ENCODE data around the gene SNX24. TPM values are rescaled to one million over a fixed set of nuclear protein-coding genes. Genes with fewer than 3 reads are reported as not detected.

Gene SNX24
- total and polyA plus RNA-seq, 4 donors = 6.3 to 10.1 (median 9.1) TPM

DNA sequence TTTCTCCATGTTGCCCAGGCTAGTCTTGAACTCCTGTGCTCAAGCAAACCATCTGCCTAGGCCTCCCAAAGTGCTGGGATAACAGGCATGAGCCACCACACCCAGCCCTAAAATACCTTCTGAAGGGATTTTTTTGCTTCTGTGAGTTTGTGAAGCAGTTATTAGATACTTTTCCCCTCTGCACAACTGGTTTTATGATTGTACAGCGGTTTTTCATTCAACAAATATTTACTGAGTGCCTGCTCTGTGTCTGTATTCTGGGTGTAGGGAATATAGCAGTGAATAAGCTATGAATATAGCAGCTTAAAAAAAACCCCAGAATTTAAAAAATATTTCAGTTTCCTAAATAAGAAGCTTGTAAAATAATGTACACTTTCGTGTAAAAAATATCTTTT lies 2.3 kb downstream of the SNX24 start:
- WGBS = 90% methylated on average over 2 of the region's 2 CpGs
- H3K4me3 ChIP-seq (ENCODE audit: low read depth in 1 of 3, low read length in 3 of 3) = no peak overlapping the region
- no peak overlapping the region for H3K27ac ChIP-seq (ENCODE audit: low read depth in 1 of 2, low read length in 2 of 2)
- no peaks in the 10 kb centered on the region for H3K9me3 ChIP-seq (ENCODE audit: control insufficient read depth in 4 of 4, low read length in 3 of 4)
- no peak overlapping the region for H3K9ac ChIP-seq (ENCODE audit: low read depth in 1 of 2, low read length in 2 of 2)
- peaks cover 0 to 14% (median 7%) of the 10 kb centered on the region in 4 donors for H3K4me1 ChIP-seq (ENCODE audit: control insufficient read depth in 4 of 4, insufficient read depth in 4 of 4, low read length in 3 of 4)
- no peak for DNase-seq (ENCODE audit: low spot score)
- no peak for TF ChIP-seq YY1 (IDR thresholded peaks at IDR 0.05)
- no peak for TF ChIP-seq TAF1 (conservative IDR thresholded peaks at IDR 0.05)
- no peak for TF ChIP-seq HNF4G (IDR thresholded peaks at IDR 0.05)
- TF ChIP-seq, protein P1, sequence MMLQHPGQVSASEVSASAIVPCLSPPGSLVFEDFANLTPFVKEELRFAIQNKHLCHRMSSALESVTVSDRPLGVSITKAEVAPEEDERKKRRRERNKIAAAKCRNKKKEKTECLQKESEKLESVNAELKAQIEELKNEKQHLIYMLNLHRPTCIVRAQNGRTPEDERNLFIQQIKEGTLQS (IDR thresholded peaks at IDR 0.05) = no peak
- TF ChIP-seq RXRA (IDR thresholded peaks at IDR 0.05) = no peak
- TF ChIP-seq, protein P2, sequence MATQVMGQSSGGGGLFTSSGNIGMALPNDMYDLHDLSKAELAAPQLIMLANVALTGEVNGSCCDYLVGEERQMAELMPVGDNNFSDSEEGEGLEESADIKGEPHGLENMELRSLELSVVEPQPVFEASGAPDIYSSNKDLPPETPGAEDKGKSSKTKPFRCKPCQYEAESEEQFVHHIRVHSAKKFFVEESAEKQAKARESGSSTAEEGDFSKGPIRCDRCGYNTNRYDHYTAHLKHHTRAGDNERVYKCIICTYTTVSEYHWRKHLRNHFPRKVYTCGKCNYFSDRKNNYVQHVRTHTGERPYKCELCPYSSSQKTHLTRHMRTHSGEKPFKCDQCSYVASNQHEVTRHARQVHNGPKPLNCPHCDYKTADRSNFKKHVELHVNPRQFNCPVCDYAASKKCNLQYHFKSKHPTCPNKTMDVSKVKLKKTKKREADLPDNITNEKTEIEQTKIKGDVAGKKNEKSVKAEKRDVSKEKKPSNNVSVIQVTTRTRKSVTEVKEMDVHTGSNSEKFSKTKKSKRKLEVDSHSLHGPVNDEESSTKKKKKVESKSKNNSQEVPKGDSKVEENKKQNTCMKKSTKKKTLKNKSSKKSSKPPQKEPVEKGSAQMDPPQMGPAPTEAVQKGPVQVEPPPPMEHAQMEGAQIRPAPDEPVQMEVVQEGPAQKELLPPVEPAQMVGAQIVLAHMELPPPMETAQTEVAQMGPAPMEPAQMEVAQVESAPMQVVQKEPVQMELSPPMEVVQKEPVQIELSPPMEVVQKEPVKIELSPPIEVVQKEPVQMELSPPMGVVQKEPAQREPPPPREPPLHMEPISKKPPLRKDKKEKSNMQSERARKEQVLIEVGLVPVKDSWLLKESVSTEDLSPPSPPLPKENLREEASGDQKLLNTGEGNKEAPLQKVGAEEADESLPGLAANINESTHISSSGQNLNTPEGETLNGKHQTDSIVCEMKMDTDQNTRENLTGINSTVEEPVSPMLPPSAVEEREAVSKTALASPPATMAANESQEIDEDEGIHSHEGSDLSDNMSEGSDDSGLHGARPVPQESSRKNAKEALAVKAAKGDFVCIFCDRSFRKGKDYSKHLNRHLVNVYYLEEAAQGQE (IDR thresholded peaks at IDR 0.05) = no peak
- TF ChIP-seq FOXA2 (IDR thresholded peaks at IDR 0.05) = no peak
- TF ChIP-seq, protein P3, sequence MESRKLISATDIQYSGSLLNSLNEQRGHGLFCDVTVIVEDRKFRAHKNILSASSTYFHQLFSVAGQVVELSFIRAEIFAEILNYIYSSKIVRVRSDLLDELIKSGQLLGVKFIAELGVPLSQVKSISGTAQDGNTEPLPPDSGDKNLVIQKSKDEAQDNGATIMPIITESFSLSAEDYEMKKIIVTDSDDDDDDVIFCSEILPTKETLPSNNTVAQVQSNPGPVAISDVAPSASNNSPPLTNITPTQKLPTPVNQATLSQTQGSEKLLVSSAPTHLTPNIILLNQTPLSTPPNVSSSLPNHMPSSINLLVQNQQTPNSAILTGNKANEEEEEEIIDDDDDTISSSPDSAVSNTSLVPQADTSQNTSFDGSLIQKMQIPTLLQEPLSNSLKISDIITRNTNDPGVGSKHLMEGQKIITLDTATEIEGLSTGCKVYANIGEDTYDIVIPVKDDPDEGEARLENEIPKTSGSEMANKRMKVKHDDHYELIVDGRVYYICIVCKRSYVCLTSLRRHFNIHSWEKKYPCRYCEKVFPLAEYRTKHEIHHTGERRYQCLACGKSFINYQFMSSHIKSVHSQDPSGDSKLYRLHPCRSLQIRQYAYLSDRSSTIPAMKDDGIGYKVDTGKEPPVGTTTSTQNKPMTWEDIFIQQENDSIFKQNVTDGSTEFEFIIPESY (IDR thresholded peaks at IDR 0.05) = no peak
- TF ChIP-seq GABPA (IDR thresholded peaks at IDR 0.05 in 1 of 2, conservative IDR thresholded peaks at IDR 0.05 in 1 of 2) = no peak
- no peak for TF ChIP-seq HNF4A (conservative IDR thresholded peaks at IDR 0.05)
- TF ChIP-seq, protein P4, sequence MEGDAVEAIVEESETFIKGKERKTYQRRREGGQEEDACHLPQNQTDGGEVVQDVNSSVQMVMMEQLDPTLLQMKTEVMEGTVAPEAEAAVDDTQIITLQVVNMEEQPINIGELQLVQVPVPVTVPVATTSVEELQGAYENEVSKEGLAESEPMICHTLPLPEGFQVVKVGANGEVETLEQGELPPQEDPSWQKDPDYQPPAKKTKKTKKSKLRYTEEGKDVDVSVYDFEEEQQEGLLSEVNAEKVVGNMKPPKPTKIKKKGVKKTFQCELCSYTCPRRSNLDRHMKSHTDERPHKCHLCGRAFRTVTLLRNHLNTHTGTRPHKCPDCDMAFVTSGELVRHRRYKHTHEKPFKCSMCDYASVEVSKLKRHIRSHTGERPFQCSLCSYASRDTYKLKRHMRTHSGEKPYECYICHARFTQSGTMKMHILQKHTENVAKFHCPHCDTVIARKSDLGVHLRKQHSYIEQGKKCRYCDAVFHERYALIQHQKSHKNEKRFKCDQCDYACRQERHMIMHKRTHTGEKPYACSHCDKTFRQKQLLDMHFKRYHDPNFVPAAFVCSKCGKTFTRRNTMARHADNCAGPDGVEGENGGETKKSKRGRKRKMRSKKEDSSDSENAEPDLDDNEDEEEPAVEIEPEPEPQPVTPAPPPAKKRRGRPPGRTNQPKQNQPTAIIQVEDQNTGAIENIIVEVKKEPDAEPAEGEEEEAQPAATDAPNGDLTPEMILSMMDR (IDR thresholded peaks at IDR 0.05; ENCODE audit: low read depth, low read length, missing input control) = no peak
- TF ChIP-seq, protein P5, sequence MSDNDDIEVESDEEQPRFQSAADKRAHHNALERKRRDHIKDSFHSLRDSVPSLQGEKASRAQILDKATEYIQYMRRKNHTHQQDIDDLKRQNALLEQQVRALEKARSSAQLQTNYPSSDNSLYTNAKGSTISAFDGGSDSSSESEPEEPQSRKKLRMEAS (IDR thresholded peaks at IDR 0.05) = no peak
- no peak for TF ChIP-seq JUND (IDR thresholded peaks at IDR 0.05)
- H3K27me3 ChIP-seq (ENCODE audit: control insufficient read depth in 4 of 4, insufficient read depth in 4 of 4, low read length in 3 of 4) = no peaks in the 10 kb centered on the region
- no peaks in the 10 kb centered on the region for H3K36me3 ChIP-seq (ENCODE audit: control insufficient read depth in 4 of 4, insufficient read depth in 3 of 4, low read depth in 1 of 4, low read length in 3 of 4)

DNA sequence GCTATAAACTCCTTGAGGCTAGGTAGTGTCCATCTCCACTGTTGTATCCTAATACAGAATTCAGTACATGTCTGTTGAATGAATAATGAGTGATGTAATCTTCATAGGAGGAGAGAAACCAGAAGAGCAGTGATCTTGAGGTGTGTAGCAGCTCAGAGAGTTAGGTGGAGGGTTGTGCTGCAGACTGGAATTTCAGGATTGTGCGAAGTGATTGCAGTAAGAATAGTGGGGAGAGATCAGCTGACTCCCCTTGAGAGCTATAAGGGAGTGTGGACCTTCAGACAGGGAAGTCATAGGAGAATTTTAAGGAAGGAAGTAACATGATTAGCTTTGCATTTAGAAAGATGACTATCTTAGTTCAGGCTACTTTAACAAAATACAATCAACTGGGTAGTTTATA lies 4.4 kb downstream of the SNX24 start:
- no peak overlapping the region for H3K4me3 ChIP-seq (ENCODE audit: low read depth in 1 of 3, low read length in 3 of 3)
- TF ChIP-seq YY1 (IDR thresholded peaks at IDR 0.05) (no peak), TAF1 (conservative IDR thresholded peaks at IDR 0.05) (no peak), FOXA2 (IDR thresholded peaks at IDR 0.05) (no peak), SP1 (IDR thresholded peaks at IDR 0.05) (no peak), RAD21 (IDR thresholded peaks at IDR 0.05) (no peak), FOXA1 (IDR thresholded peaks at IDR 0.05) (no peak), HNF4A (conservative IDR thresholded peaks at IDR 0.05) (no peak), GABPA (IDR thresholded peaks at IDR 0.05 in 1 of 2, conservative IDR thresholded peaks at IDR 0.05 in 1 of 2) (no peak)
- TF ChIP-seq, protein P5 (IDR thresholded peaks at IDR 0.05) = no peak
- TF ChIP-seq, protein P4 (IDR thresholded peaks at IDR 0.05; ENCODE audit: low read depth, low read length, missing input control) = no peak
- TF ChIP-seq, protein P1 (IDR thresholded peaks at IDR 0.05) = no peak
- TF ChIP-seq, protein P3 (IDR thresholded peaks at IDR 0.05) = no peak
- no peak for DNase-seq (ENCODE audit: low spot score)
- no peak overlapping the region for H3K27ac ChIP-seq (ENCODE audit: low read depth in 1 of 2, low read length in 2 of 2)
- no peaks in the 10 kb centered on the region for H3K36me3 ChIP-seq (ENCODE audit: control insufficient read depth in 4 of 4, insufficient read depth in 3 of 4, low read depth in 1 of 4, low read length in 3 of 4)
- H3K4me1 ChIP-seq (ENCODE audit: control insufficient read depth in 4 of 4, insufficient read depth in 4 of 4, low read length in 3 of 4) = peaks cover 0 to 7% (median 4%) of the 10 kb centered on the region in 4 donors
- no peak overlapping the region for H3K9ac ChIP-seq (ENCODE audit: low read depth in 1 of 2, low read length in 2 of 2)
- H3K9me3 ChIP-seq (ENCODE audit: control insufficient read depth in 4 of 4, low read length in 3 of 4) = no peaks in the 10 kb centered on the region
- WGBS = 89% methylated on average over 1 of the region's 1 CpG
- H3K27me3 ChIP-seq (ENCODE audit: control insufficient read depth in 4 of 4, insufficient read depth in 4 of 4, low read length in 3 of 4) = no peaks in the 10 kb centered on the region
